T-helper 1 cell treated with Interleukin-12 subunit alpha and Interleukin-12 subunit beta and Interleukin-4 antibody, amounts not matched to agents 30 μg/mL and 1 μg/mL, for 36 hours (primary cell): Measurements from ENCODE around the gene CAPN8.

ENCODE experiments used
- H3K27ac Mint-ChIP-seq: one replicate; pipeline ENCODE4 v1.8.0; 2021; ENCODE audit warnings: mild to moderate bottlenecking, mixed read lengths
- H3K27me3 Mint-ChIP-seq: one replicate; pipeline ENCODE4 v1.8.0; 2021; ENCODE audit warnings: low read depth, mixed read lengths
- H3K36me3 Mint-ChIP-seq: one replicate; pipeline ENCODE4 v1.8.0; 2021; ENCODE audit warnings: low read depth, mixed read lengths
- H3K4me1 Mint-ChIP-seq: one replicate; pipeline ENCODE4 v1.8.0; 2021; ENCODE audit warnings: low read depth, mixed read lengths
- H3K4me3 Mint-ChIP-seq: one replicate; pipeline ENCODE4 v1.8.0; 2021; ENCODE audit warnings: mild to moderate bottlenecking, moderate library complexity, mixed read lengths
- H3K9me3 Mint-ChIP-seq: one replicate; pipeline ENCODE4 v1.8.0; 2021; ENCODE audit warnings: mixed read lengths

Gene CAPN8

GRCh38 chr1:223628233-223629125, 37.0 kb downstream of the CAPN8 start:
- H3K9me3 Mint-ChIP-seq, result no peaks in the 10 kb centered on the region
- no peaks in the 10 kb centered on the region for H3K36me3 Mint-ChIP-seq

GRCh38 chr1:223622132-223622842, 43.2 kb downstream of the CAPN8 start:
- Mint-ChIP-seq H3K27ac (no peak overlapping the region), H3K27me3 (no peaks in the 10 kb centered on the region), H3K4me3 (no peak overlapping the region), H3K4me1 (no peaks in the 10 kb centered on the region), H3K9me3 (no peaks in the 10 kb centered on the region), H3K36me3 (no peaks in the 10 kb centered on the region)

More at GRCh38 chr1:223628233-223629125, 37.0 kb downstream of the CAPN8 start:
- no peak overlapping the region for H3K4me3 Mint-ChIP-seq
- no peak overlapping the region for H3K27ac Mint-ChIP-seq
- peaks cover 4% of the 10 kb centered on the region for H3K27me3 Mint-ChIP-seq
- H3K4me1 Mint-ChIP-seq, result no peaks in the 10 kb centered on the region

DNA sequence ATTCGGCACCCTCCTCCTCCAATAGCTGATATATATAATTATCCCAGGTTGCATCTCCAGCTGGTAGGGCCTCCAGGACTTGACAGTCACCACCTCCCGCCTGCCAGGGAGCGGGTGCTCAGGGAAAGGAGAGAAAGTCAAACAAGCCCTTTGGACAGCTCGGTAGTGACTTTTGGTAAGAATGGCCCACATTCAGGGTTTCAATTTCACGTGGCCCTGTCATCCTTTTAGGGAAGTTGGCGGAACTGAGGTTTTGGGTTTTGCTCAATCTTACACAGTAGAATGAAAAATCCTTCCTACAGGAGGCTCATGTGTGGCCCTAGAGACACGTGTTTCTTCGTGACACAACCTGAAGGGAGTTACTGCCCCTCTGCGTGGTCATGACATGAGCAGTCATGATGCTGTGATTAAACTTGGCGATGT, 44.2 kb downstream of the CAPN8 start:
- H3K27ac Mint-ChIP-seq, result no peak overlapping the region
- no peaks in the 10 kb centered on the region for H3K9me3 Mint-ChIP-seq
- H3K4me3 Mint-ChIP-seq, result no peak overlapping the region
- H3K27me3 Mint-ChIP-seq, result no peaks in the 10 kb centered on the region
- no peaks in the 10 kb centered on the region for H3K36me3 Mint-ChIP-seq
- no peaks in the 10 kb centered on the region for H3K4me1 Mint-ChIP-seq

GRCh38 chr1:223620297-223620897, 45.1 kb downstream of the CAPN8 start:
- Mint-ChIP-seq H3K4me3 (no peak overlapping the region), H3K36me3 (no peaks in the 10 kb centered on the region), H3K9me3 (no peaks in the 10 kb centered on the region), H3K4me1 (no peaks in the 10 kb centered on the region), H3K27ac (no peak overlapping the region), H3K27me3 (peaks cover 4% of the 10 kb centered on the region)

DNA sequence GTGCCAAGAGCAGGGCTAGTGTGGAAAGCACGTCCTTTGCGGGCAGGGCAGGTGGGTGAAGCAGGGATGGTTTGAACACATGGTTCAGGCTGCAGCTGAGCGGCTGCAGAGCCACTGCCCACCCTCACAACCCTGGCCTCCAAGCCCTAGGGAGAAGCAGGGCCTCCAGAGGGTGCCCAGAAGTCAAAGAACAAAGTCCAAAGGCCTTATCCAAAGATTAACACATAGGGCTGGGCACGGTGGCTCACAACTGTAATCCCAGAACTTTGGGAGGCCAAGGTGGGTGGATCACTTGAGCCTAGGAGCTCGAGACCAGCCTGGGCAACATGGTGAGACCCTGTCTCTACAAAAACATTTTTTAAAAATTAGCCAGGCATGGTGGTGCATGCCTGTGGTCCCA, 46.8 kb downstream of the CAPN8 start:
- Mint-ChIP-seq H3K27me3 (peaks cover 4% of the 10 kb centered on the region), H3K36me3 (no peaks in the 10 kb centered on the region), H3K4me3 (no peak overlapping the region), H3K9me3 (no peaks in the 10 kb centered on the region), H3K4me1 (no peaks in the 10 kb centered on the region), H3K27ac (no peak overlapping the region)

DNA sequence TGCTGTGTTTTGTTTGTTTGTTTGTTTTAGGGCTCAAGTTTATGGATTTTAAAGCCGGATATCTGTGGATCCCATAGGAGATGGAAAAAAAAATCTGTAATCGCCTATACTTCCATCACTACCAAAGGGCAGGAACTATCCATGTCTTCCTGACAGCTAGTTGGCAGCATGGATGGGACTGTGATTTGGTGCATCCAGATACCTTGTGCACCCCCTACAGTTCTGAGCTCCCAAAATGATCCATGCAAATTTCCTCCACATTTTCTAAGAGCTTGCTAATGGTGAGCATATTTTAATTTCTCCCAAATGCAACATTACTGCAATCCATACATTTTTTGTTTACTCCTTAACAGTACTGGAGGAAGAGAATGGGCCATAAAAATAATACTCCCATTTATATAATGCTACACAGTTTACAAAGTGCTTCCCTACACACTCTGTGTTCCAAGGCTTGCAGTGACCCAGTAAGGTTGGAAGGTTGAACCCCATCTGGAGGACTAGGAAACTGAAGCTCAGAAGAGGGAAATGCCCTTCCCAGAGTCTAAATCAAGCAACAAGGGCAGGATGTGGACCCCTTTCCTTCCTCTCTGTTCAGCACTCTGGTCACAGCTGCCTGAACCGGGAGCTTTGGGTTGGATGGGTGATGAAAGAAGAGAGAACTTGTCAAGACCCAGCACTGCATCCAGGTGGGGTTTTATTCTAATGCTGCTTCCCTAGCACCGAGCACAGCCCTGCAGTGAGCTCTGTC, 48.0 kb downstream of the CAPN8 start:
- Mint-ChIP-seq H3K36me3 (no peaks in the 10 kb centered on the region), H3K27ac (no peak overlapping the region), H3K27me3 (peaks cover 4% of the 10 kb centered on the region), H3K9me3 (no peaks in the 10 kb centered on the region), H3K4me3 (no peak overlapping the region), H3K4me1 (no peaks in the 10 kb centered on the region)

GRCh38 chr1:223616586-223616985, 48.9 kb downstream of the CAPN8 start:
- H3K9me3 Mint-ChIP-seq, result no peaks in the 10 kb centered on the region
- H3K36me3 Mint-ChIP-seq, result no peaks in the 10 kb centered on the region
- no peak overlapping the region for H3K4me3 Mint-ChIP-seq
- no peaks in the 10 kb centered on the region for H3K4me1 Mint-ChIP-seq
- no peak overlapping the region for H3K27ac Mint-ChIP-seq
- H3K27me3 Mint-ChIP-seq, result peaks cover 4% of the 10 kb centered on the region

GRCh38 chr1:223611936-223612335, 53.6 kb downstream of the CAPN8 start:
- H3K4me3 Mint-ChIP-seq, result no peak overlapping the region
- no peaks in the 10 kb centered on the region for H3K36me3 Mint-ChIP-seq
- H3K27ac Mint-ChIP-seq, result no peak overlapping the region
- no peaks in the 10 kb centered on the region for H3K4me1 Mint-ChIP-seq
- no peaks in the 10 kb centered on the region for H3K9me3 Mint-ChIP-seq
- H3K27me3 Mint-ChIP-seq, result peaks cover 4% of the 10 kb centered on the region

GRCh38 chr1:223609977-223610376, 55.5 kb downstream of the CAPN8 start:
- Mint-ChIP-seq H3K27ac (no peak overlapping the region), H3K9me3 (no peaks in the 10 kb centered on the region), H3K4me1 (no peaks in the 10 kb centered on the region), H3K4me3 (no peak overlapping the region), H3K36me3 (no peaks in the 10 kb centered on the region), H3K27me3 (no peaks in the 10 kb centered on the region)

DNA sequence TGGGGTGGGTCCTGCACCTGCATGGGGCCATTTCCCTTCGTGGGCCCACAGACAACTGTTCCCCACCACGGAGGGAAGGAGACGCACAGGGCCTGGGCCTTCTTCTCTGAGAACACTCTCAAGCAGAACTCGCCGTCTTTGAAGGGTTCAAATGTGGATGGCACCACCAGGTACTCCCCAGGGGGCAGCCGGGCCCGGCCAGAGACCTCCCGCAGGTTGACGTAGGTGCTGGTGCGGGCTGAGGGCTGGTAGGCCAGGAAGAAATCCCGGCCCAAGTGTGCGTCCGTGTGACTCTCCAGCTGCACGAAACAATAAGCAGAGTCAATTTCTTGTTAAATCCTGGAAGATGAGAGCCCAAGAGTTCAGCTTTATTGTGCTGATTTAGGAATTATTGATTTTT, 56.4 kb downstream of the CAPN8 start:
- H3K27ac Mint-ChIP-seq, result no peak overlapping the region
- H3K9me3 Mint-ChIP-seq, result no peaks in the 10 kb centered on the region
- H3K4me3 Mint-ChIP-seq, result no peak overlapping the region
- H3K27me3 Mint-ChIP-seq, result no peaks in the 10 kb centered on the region
- H3K4me1 Mint-ChIP-seq, result no peaks in the 10 kb centered on the region
- H3K36me3 Mint-ChIP-seq, result no peaks in the 10 kb centered on the region

GRCh38 chr1:223558512-223558911, 107.0 kb downstream of the CAPN8 start:
- no peaks in the 10 kb centered on the region for H3K36me3 Mint-ChIP-seq
- no peaks in the 10 kb centered on the region for H3K4me1 Mint-ChIP-seq

DNA sequence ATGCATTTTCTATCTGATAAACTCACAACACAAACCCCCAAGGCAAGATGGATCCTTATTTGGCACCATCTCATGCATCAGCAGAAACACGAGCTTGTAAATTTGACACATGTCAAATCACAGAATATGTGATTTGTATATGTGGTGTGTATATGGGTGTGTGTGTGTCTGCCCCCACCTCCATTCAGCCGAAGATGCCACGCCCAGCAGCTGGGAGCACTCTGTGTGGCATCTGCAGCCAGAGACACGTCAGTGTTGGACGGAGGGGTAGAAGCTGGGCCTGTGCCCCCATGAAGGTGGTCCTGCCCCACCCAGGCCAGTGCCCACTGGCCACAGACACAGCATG, 108.4 kb downstream of the CAPN8 start:
- Mint-ChIP-seq H3K27me3 (no peaks in the 10 kb centered on the region), H3K4me3 (no peak overlapping the region), H3K36me3 (no peaks in the 10 kb centered on the region), H3K9me3 (no peaks in the 10 kb centered on the region), H3K27ac (no peak overlapping the region), H3K4me1 (no peaks in the 10 kb centered on the region)

More at GRCh38 chr1:223558512-223558911, 107.0 kb downstream of the CAPN8 start:
- H3K27ac Mint-ChIP-seq, result no peak overlapping the region
- no peaks in the 10 kb centered on the region for H3K27me3 Mint-ChIP-seq
- no peak overlapping the region for H3K4me3 Mint-ChIP-seq
- no peaks in the 10 kb centered on the region for H3K9me3 Mint-ChIP-seq

DNA sequence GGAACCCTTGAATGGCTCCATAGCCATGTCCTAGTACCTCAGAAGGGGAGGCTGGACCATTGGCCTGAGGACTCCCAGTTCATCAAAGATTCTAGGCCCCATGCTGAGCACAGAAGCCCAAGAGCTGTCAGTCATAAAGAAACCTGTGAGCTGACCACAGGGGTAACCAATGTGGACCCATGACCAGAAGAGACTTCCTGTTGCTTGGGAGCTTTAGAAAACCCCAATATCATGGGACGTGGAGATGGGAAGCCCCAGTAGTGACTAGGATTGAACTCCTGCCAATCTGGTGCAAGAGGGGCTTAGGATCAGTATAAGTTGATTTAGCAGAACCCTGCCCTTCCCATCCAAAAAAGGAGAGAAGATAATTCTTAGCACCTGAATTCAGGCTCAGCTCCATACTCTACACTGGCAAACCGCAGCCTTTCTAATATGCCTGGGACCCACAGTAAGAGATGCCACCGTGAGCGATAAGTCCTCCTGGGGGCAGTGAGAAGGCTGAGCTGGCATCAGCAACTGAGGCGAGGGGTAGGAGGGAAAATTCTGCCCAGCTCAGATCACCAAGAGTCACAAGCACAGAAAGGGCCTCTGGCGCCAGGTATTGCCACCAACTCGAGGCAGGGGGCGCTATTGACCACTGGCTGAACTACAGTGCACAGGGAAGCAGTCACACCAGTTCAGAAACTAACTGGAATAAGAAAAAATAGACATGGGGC, 108.9 kb downstream of the CAPN8 start:
- Mint-ChIP-seq H3K27ac (no peak overlapping the region), H3K9me3 (no peaks in the 10 kb centered on the region), H3K4me3 (no peak overlapping the region), H3K36me3 (no peaks in the 10 kb centered on the region), H3K27me3 (no peaks in the 10 kb centered on the region), H3K4me1 (no peaks in the 10 kb centered on the region)

DNA sequence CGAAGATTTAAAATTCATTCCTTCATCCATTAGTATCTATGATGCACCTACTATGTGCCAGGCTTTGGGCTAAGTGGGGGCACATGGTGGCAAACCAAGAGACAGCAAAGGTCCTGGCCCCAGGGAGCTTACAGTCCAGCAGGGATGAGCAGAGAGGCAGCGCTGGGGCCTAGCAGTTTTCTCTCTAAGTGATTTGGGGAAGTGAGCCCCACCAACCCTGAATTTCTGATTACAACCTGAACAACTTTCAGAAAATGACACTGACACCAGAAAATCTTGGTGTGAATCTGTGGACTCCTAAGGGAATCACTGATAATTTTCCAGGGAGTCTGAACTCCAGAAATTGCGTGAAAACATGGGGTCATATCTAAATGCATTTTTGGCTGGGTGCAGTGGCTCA, 111.5 kb downstream of the CAPN8 start:
- H3K4me1 Mint-ChIP-seq, result no peaks in the 10 kb centered on the region
- H3K27me3 Mint-ChIP-seq, result peaks cover 5% of the 10 kb centered on the region
- H3K27ac Mint-ChIP-seq, result no peak overlapping the region
- H3K9me3 Mint-ChIP-seq, result no peaks in the 10 kb centered on the region
- no peak overlapping the region for H3K4me3 Mint-ChIP-seq
- H3K36me3 Mint-ChIP-seq, result no peaks in the 10 kb centered on the region
